ENCODE data around the gene ENTPD7.

The ENTPD7 gene

DNA sequence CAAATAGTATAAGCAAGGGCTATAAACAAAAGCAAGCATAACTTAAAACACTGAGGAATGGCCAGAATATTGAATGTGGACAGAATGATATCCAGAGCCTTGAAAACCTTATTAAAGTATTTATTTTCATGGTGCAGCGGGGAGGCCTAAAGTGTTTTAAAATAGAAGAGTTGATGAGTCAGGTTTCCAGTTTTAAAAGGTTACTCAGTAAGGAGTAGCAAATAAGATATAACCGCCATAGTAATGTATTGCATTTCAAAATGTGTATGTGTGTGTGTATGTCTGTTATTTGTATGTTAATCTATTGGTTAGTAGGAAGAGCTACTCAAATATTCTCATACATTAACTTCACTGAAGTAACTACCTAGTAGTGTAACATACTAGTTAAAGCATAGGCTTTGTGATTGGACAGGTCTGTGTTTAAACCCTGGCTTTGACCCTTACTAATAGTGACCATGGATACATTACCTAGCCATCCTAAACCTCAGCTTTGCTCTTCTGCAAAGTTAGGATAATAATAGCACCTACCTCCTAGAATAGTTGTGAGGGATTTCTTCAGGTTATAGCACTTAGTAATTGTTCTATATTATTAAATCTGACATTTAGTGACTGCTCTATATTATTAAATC lies 89.6 kb downstream of the ENTPD7 start:
- DNase-seq (ENCODE audit: low spot score), result no peak

DNA sequence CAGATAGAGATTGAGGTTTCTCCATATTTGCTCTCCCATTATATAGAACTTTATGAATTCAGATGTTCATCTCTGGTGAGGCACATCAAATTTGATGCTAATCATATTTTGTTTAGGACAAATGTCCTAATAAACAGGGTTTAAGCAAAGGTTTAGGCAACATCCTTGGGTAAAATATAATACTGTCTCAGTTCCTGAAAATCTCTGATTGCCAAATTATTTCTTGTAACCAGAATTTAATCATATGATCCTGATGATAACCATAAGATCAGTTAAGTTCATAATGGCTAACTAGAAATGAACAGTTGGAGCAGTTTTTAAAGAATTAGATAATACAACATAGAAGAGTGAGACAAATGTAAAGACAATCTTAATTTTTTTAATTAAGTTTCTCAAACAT lies 91.3 kb downstream of the ENTPD7 start:
- no peak for DNase-seq (ENCODE audit: low spot score)

DNA sequence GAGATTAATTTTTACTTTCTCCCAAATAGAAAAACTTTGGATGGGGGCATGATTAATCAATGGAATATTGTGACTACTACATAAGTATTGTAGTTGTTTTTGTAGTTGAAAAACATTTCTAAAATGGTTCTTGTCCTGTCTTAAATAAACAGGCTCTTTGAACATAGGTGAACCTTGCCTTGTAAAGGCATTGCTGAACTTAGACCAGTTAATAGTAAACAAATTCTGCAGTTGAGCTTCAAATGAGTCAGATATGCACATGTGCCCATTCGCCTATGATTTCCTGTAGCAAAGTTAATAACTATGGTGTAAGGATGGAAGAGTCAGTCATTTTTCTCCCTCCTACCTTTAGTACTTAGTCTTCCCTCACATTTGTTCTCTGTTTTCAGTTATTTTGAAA lies 95.4 kb downstream of the ENTPD7 start:
- DNase-seq (ENCODE audit: low spot score), result no peak
